ENCODE measurements around the gene TMUB2. TPM values are rescaled to one million over a fixed set of nuclear protein-coding genes. Genes with fewer than 3 reads are reported as not detected.

Gene TMUB2
- total and polyA plus RNA-seq, 2 of the 13 experiments (the other 11 are each of a cell fraction or from before 2014, with no cell fraction given): 26.9 to 50.8 TPM

GRCh38 chr17:44218344-44219107 is 31.8 kb downstream of the TMUB2 start (continued):
- TF ChIP-seq ZBTB14 (CRISPR knock-in tag; IDR thresholded peaks at IDR 0.05) (peak; percentile 94), ZNF143 (CRISPR knock-in tag; IDR thresholded peaks at IDR 0.05) (no peak), ZNF414 (CRISPR knock-in tag; IDR thresholded peaks at IDR 0.05) (0 out of 2 replicates have a peak, but pooled peaks have one; percentile 69), CENPBD1 (CRISPR knock-in tag; IDR thresholded peaks at IDR 0.05; ENCODE audit: borderline replicate concordance, low read depth) (no peak), CC2D1A (CRISPR knock-in tag; IDR thresholded peaks at IDR 0.05) (0 out of 2 replicates have a peak, but pooled peaks have one; percentile 58), ZNF777 (CRISPR knock-in tag; IDR thresholded peaks at IDR 0.05) (no peak; the same call in 1 of the 2 replicates), ZBTB42 (CRISPR knock-in tag; IDR thresholded peaks at IDR 0.05) (0 out of 2 replicates have a peak, but pooled peaks have one; percentile 24), PATZ1 (CRISPR knock-in tag; IDR thresholded peaks at IDR 0.05) (peak; percentile 92), ZNF350 (CRISPR knock-in tag; IDR thresholded peaks at IDR 0.05; ENCODE audit: borderline replicate concordance, low read depth) (no peak), CTCF (CRISPR knock-in tag; IDR thresholded peaks at IDR 0.05) (peak; percentile 82), ZNF331 (CRISPR knock-in tag; IDR thresholded peaks at IDR 0.05) (0 out of 2 replicates have a peak, but pooled peaks have one; percentile 12), NR2F6 (IDR thresholded peaks at IDR 0.05) (no peak), NR2F6 (CRISPR knock-in tag; IDR thresholded peaks at IDR 0.05) (no peak), HNRNPLL (IDR thresholded peaks at IDR 0.05; ENCODE audit: low read depth, low read length, poor library complexity, severe bottlenecking) (peak; percentile 54), ZNF362 (CRISPR knock-in tag; IDR thresholded peaks at IDR 0.05; ENCODE audit: borderline replicate concordance) (peak; percentile 98), MXD3 (CRISPR knock-in tag; IDR thresholded peaks at IDR 0.05) (peak; percentile 27; the same call in 1 of the 2 replicates), HNF4G (IDR thresholded peaks at IDR 0.05; ENCODE audit: borderline replicate concordance, low read depth, low read length) (no peak; the same call in 1 of the 2 replicates), HNF4G (CRISPR knock-in tag; IDR thresholded peaks at IDR 0.05; ENCODE audit: borderline replicate concordance, low read depth) (peak; percentile 40; the same call in 1 of the 2 replicates), ZBTB38 (CRISPR knock-in tag; IDR thresholded peaks at IDR 0.05) (peak; percentile 67), NR2F1 (CRISPR knock-in tag; IDR thresholded peaks at IDR 0.05) (no peak), ZNF589 (CRISPR knock-in tag; conservative IDR thresholded peaks at IDR 0.05) (no peak)

Data from HepG2 (cell line).